Frontal cortex (tissue), 4 donors: ENCODE measurements around the gene PCCB. TPM values are rescaled to one million over a fixed set of nuclear protein-coding genes. Genes with fewer than 3 reads are reported as not detected.
"Not testable (repeated sequence)": the region's sequence is repeated elsewhere in the genome, so short reads cannot be mapped to it uniquely, and the experiment has no call there.

ENCODE experiments used
- DNase-seq, 2 donors: peaks; one replicate each; pipeline ENCODE4 v3.0.0; 2012; ENCODE audit warnings: low spot score in 2 of 2
- FAIRE-seq: peaks from 2 replicates; lab custom pipeline; 2012; peaks lifted over from hg19 to GRCh38; lab: Jason Lieb, UNC
- total RNA-seq: library from RNA; depleted of rRNA; stranded (reverse); fragments of >200 nt; gene quantifications from one replicate; pipeline ENCODE4 v1.2.3, GENCODE V29; 2014
- donor health status: control.
- donor health status: control.
- donor health status: control.

Gene PCCB
- total RNA-seq, 1 donor from 2014 or later: 41.2 TPM

- no peak for FAIRE-seq
- no peak for DNase-seq
Observed at GRCh38 chr3:136258199-136258598, 8.1 kb downstream of the PCCB start.

DNA sequence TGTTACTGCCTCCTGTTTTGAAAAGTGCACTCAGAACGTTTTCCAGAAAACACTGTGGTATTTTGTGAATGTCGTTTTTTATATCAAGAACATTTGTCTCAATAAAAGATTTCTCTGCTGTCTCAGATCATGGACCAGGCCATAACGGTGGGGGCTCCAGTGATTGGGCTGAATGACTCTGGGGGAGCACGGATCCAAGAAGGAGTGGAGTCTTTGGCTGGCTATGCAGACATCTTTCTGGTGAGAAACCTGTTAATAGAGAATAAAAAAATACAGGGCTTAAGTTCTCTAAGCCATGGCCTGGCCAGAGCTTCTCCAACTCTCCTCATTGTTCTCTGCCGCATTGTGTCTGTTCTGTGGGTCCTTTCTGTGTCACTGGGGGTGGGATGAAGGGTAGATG is 11.7 kb downstream of the PCCB start:
- FAIRE-seq: no peak

DNA sequence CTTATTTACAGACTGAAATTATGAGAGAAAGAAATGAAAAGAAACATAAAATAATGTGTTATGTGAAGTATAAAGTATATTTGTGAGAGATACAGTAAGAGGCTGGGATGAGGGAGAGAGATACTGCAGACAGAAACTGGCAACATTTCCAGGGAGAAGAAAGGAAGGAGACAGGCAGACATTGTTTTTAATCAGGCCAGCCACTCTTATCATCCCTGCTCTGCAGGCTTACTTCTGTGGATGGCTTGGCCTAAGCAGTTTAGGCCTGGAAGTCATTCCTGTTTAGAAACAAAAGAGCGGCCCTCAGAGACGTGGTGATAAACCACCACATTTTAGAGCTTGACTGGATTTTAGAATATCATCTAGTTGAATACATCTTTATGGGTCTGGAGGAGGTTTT is 12.4 kb downstream of the PCCB start:
- DNase-seq (no peak), FAIRE-seq (no peak)

More for the DNA sequence above, 11.7 kb downstream of the PCCB start:
- DNase-seq: no peak

GRCh38 chr3:136263251-136263650 is 13.1 kb downstream of the PCCB start:
- no peak for FAIRE-seq
- no peak for DNase-seq

- not testable (repeated sequence) for FAIRE-seq, DNase-seq
Observed at GRCh38 chr3:136266468-136267125, 16.5 kb downstream of the PCCB start.

DNA sequence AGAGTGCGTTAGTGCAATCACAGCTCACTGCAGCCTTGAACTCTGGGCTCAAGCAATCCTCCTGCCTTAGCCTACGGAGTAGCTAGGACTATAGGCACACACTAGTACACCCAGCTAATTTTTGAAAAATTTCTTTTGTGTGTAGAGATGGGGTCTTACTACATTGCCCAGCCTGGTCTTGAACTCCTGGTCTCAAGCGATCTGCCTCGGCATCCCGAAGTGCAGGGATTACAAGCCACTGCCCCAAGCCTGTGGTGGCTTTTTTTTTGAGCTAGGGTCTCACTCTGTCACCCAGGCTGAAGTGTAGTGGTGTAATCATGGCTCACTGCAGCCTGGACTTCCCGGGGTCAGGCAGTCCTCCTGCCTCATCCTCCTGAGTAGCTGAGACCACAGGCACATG is 17.1 kb downstream of the PCCB start:
- DNase-seq (no peak), FAIRE-seq (no peak)

DNA sequence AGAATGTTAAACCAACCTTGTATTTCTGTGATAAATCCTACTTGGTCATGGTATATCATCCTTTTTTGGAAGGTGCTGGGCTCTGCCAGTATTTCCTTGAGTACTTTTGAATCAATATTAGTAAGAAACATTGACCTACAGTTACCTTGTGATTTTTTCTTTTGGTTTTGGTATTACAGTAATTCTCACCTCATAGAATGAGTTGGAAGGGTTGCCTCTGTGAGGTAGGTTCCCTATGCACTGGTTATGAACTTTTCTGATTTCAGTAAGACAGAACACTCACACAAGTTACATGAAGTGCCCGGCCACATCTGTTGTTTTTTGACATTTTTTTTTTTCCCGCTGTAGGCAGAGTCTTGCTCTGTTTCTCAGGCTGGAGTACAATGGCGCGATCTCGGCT is 20.0 kb downstream of the PCCB start:
- no peak for DNase-seq
- no peak for FAIRE-seq

GRCh38 chr3:136271626-136272025 is 21.5 kb downstream of the PCCB start:
- not testable (repeated sequence) for DNase-seq, FAIRE-seq

DNA sequence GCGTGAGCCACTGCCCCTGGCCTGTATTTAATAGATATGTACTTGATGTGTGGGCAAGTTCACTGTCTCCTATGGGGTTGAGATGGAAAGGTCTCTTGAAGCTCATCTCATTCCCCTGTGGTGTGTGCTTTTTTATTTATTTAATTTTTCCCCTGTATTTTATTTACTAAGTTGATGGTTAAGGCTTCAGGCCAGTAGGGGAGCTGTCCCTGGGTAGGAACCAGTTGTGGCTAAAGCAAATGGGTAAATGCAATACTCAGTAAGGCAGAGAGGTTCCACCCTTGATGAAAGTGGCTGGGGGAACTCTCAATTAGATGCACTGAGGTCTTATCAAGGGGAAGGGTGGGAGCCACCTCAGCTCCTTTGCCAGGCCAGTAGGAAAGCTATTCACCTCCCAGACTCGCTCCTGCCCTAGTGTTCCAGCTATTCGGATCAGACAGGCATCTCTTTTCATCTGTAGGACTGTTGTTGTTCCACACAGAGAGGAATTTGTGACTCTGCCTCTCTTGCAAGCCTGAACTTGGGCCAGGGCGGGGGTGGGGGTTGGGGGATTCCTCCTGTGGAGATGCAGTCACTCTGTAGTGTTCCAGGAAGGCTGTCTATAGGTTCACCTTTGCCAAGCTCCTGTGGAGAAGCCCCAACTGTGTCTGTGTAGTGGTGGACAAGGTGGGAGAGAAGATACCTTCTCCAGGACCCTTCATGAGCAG is 26.1 kb downstream of the PCCB start:
- no peak for DNase-seq
- no peak for FAIRE-seq

DNA sequence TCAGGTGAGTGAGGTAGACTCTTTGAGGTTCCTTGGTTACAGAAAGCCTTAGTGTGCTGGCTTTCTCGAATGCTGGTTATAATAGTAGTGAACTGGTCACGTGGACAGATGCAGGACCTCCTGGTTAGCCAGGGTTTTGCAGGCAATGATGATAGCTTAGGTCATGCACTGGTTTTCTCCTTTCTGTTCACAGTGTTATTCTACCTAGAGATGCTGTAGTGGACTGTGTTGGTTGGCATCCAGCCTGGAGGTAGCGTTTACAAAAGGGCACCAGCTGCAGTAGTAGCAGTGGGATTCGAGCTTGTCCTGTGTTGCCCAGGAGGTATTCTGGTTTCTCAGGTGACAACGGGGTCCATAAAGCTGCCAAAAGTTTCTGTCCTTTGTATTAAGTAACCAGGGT is 27.0 kb downstream of the PCCB start:
- no peak for DNase-seq
- FAIRE-seq: no peak

GRCh38 chr3:136277634-136278033 is 27.5 kb downstream of the PCCB start:
- no peak for FAIRE-seq
- DNase-seq: no peak

DNA sequence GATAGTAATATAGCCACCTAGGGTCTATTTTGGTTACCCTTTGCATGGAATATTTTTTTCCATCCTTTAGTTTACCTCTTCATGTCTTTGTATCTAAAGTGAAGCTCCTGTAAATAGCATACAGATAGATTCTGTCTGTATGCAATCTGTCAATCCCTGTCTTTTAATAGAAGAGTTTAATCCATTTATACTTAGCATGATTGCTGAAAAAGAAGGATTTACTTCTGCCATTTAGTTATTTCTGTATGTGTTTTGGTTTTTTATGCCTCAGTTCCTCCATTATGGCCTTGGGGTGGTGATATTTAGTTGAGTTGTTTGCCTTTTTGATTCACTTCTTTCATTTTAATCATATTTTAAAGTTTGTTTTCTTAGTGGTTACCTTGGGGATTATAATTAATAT is 29.0 kb downstream of the PCCB start:
- FAIRE-seq (no peak), DNase-seq (no peak)

DNA sequence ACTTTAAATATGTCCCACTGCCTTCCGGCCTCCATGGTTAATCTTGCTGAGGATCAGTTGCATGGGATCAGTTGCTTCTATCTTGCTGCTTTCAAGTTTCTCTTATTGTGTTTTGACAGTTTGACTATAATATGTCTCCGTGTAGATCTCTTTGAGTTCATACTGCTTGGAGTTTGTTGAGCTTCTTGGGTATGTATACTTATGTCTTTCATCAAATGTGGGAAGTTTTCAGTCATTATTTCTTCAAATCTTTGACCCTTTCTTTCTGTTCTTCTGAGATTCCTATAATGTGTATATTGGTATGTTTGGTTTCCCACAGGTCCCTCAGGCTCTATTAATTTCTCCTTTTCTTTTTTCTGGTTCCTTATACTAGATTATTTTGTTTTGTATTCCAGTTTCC is 30.8 kb downstream of the PCCB start:
- DNase-seq (no peak), FAIRE-seq (no peak)

DNA sequence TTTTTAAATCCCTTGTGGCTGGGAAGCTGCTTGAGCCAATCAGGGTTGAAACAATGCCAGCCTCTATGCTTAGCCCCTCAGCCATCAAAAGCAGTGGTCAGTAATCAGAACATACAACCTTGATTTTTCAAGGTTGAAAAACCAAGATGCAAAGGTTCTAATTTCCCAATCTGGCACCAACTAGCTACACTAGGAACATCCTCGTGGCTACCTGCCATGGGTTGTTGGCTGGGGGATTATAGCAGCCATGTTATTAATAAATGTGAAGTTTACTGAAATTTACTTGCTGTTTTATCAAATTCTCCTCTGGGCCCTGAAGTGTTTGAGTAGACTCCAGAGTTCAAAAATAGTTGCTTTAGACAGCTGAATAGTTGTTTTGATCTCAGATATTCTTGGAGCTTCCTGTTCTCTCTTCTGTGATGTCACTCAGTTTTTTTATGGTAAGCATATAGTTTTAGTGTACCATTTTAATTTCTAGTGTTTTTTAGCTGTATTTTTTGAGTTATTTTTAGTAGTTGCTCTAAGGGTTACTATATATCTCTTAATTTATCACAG is 31.9 kb downstream of the PCCB start:
- DNase-seq: no peak
- no peak for FAIRE-seq

DNA sequence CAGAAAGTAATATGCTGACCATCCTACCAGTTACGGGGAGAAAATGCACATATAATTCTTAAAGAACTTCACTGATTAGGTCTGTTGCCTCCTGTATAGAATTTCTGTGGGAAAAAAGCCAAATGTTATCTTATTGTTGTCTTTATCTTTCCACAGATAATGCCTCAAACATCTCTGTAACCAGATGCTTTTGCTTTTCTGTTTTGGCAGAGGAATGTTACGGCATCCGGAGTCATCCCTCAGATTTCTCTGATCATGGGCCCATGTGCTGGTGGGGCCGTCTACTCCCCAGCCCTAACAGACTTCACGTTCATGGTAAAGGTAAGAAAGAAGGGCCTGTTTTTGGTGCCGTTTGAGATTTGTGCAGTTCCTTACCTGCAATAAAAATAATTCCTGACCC is 33.5 kb downstream of the PCCB start:
- no peak for DNase-seq
- FAIRE-seq: no peak

DNA sequence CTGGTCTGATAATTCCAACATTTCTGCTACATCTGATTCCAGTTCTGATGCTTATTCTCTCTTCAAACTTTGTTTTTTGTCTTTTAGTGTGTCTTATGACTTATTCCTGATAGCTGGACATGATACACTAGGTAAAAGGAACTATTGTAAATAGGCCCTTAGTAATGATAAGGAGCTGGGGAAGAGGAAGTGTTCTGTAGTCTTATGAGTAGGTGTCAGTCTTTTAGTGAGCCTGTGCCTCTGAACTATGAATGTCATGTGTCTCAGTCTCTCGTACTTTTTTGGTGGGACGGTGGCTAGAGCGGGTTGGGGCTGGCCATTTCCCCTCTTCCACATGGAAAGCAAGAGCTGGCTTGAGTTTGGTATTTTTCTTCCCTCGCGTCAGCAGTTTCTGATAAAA is 41.2 kb downstream of the PCCB start:
- no peak for DNase-seq
- no peak for FAIRE-seq

DNA sequence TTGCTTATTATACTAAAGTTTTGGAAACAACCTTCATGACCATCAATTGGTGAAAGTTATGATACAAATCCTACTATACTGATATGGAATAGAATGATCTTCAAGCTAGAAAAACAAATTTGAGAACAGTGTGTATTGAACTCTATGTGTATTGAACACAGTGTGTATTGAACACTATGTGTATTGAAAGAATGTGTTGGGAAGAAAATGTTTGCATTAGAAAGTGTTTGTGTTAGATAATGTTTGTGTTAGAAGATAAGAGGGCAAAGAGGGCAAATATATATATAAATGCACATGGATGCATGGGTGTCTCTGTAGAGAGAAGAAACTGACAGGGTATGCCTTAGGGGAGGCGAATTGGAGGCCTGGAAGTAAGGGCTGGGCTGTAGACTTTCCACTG is 42.4 kb downstream of the PCCB start:
- DNase-seq (no peak), FAIRE-seq (no peak)

DNA sequence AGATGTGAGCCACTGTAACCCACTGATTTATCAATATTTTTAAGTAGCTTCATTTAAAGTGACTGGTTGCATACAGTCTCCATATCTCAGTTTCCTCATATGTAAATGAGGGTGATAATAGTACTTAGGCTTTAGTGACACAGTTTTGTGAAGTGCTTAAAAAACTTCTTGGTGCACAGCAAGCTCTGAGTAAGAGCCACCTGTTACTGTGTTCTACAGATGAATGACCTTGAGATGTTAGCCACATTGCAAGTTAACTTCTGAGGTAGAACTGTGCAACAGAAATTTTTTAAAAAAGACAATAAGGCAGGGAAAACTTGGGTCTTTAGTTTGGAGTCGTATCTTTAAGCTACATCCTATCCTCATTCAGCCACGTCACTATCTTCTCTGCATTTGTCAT is 43.1 kb downstream of the PCCB start:
- DNase-seq (no peak), FAIRE-seq (no peak)

GRCh38 chr3:136294176-136294575 is 44.0 kb downstream of the PCCB start:
- FAIRE-seq (no peak), DNase-seq (no peak)

- no peak for FAIRE-seq
- DNase-seq: no peak
Observed at GRCh38 chr3:136296960-136297359, 46.8 kb downstream of the PCCB start.

GRCh38 chr3:136297826-136298225 is 47.7 kb downstream of the PCCB start:
- DNase-seq (no peak), FAIRE-seq (no peak)

DNA sequence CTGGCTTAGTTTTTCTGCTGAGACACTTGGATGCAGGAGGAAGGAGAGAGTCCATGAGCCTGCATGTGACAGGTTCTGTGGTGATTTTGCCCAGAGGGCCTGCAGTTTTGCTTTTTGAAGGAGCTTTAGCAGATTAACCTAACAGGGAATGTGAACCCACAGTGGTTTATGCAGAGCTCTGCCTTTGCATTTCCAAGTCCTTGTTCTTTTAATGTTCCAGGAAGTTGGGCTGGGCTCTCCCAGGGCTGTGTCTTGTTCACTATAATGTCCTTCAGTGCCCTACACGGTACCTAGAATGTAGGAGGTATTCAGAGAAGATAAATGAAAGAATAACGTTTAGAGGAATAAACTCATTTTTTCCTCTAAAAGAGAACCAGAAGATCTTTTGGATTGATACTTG is 50.3 kb downstream of the PCCB start:
- DNase-seq (no peak), FAIRE-seq (no peak)
